ENCODE measurements around the gene WDFY3. TPM values are rescaled to one million over a fixed set of nuclear protein-coding genes. Genes with fewer than 3 reads are reported as not detected.

The WDFY3 gene
- polyA plus RNA-seq, 1 of the 3 experiments (the other 2 are of a cell fraction) = 13.8 TPM

GRCh38 chr4:84685105-84685504 is 281.4 kb downstream of the WDFY3 start (continued):
- TF ChIP-seq MAX (IDR thresholded peaks at IDR 0.05; ENCODE audit: low read depth) = no peak
- TF ChIP-seq RCOR1 (IDR thresholded peaks at IDR 0.05; ENCODE audit: low read length) = no peak

- POLR2A ChIA-PET = no interaction called here
- Histone ChIP-seq H3K79me2 (ENCODE audit: insufficient read depth) (no peaks in the 10 kb centered on the region), H3K36me3 (replicated peaks in 1 of 2; ENCODE audit: control insufficient read depth in 1 of 2, insufficient read depth in 2 of 2, low read length in 1 of 2) (peaks cover 62 to 70% of the 10 kb centered on the region in 2 experiments), H3K4me1 (ENCODE audit: control insufficient read depth in 1 of 2, insufficient read depth in 2 of 2, low read depth in 1 of 2, low read length in 1 of 2) (peaks cover 4 to 18% of the 10 kb centered on the region in 2 experiments), H3K27me3 (ENCODE audit: insufficient read depth) (no peaks in the 10 kb centered on the region), H3K27ac (ENCODE audit: low read depth in 2 of 2, low read length in 1 of 2) (no peak overlapping the region), H3K9ac (no peak overlapping the region), H3K4me3 (ENCODE audit: low read depth in 2 of 2, low read length in 1 of 2) (no peak overlapping the region), H4K20me1 (ENCODE audit: insufficient read depth) (no peaks in the 10 kb centered on the region), H3K4me2 (no peak overlapping the region), H2AFZ (ENCODE audit: low read depth) (no peak overlapping the region), H3F3A (replicated peaks; ENCODE audit: insufficient read depth) (peaks cover 7% of the 10 kb centered on the region), H3K9me3 (no peaks in the 10 kb centered on the region), H3K9me2 (no peaks in the 10 kb centered on the region)
- no peak for DNase-seq
- CTCF ChIA-PET = interaction anchor here (1.6 kb wide), 1 partner anchor 11 kb away, joined by 4 read pairs; no protein-coding TSS in a partner anchor
- WGBS (ENCODE audit: low lambda C conversion rate) = 100% methylated on average over 3 of the region's 3 CpGs
- TF ChIP-seq TCF12 (IDR thresholded peaks at IDR 0.05) (no peak), EZH2phosphoT487 (IDR thresholded peaks at IDR 0.05; ENCODE audit: borderline replicate concordance, low read depth) (no peak), RCOR1 (IDR thresholded peaks at IDR 0.05; ENCODE audit: low read length) (no peak), USF1 (IDR thresholded peaks at IDR 0.05; ENCODE audit: borderline replicate concordance, low read depth) (no peak), USF2 (IDR thresholded peaks at IDR 0.05; ENCODE audit: borderline replicate concordance, low read depth, low read length) (no peak), CTCF (IDR thresholded peaks at IDR 0.05) (no peak), TEAD4 (IDR thresholded peaks at IDR 0.05; ENCODE audit: borderline replicate concordance, insufficient read depth) (no peak), FOSL2 (IDR thresholded peaks at IDR 0.05; ENCODE audit: borderline replicate concordance, low read depth) (no peak), RXRA (IDR thresholded peaks at IDR 0.05; ENCODE audit: borderline replicate concordance, low read depth) (no peak), NRF1 (IDR thresholded peaks at IDR 0.05; ENCODE audit: low read depth, low read length) (no peak), CHD2 (IDR thresholded peaks at IDR 0.05; ENCODE audit: low read length, partially characterized antibody) (no peak), FOXM1 (IDR thresholded peaks at IDR 0.05; ENCODE audit: low read depth) (no peak)
These were observed 282.1 kb downstream of the WDFY3 start for GRCh38 chr4:84684361-84684760.

All from SK-N-SH (cell line).